Right lobe of liver (tissue), 4 donors: ENCODE results near the gene PTCH2.

Source experiments
- POLR2A ChIP-seq: fragments of 450-650 bp; IDR thresholded peaks from one replicate; pipeline ENCODE4 v1.6.1; 2017; ENCODE audit warnings: antibody characterized with exemption, mild to moderate bottlenecking
- TF ChIP-seq, protein P1 (sequence below), 4 donors: fragments of 200-600 bp in 3 of 4; fragments of 450-650 bp in 1 of 4; IDR thresholded peaks; one replicate each; pipeline versions ENCODE4 v1.5.1 to v1.8.0; 2016 to 2022; ENCODE audit warnings: antibody characterized with exemption in 4 of 4, mild to moderate bottlenecking in 2 of 4
- donor health status: DM: no; HTN: no; CAD: no.
- donor health status: DM: no; HTN: no; CAD: no.
- donor health status: DM: no; HTN: yes; CAD: no.

DNA sequence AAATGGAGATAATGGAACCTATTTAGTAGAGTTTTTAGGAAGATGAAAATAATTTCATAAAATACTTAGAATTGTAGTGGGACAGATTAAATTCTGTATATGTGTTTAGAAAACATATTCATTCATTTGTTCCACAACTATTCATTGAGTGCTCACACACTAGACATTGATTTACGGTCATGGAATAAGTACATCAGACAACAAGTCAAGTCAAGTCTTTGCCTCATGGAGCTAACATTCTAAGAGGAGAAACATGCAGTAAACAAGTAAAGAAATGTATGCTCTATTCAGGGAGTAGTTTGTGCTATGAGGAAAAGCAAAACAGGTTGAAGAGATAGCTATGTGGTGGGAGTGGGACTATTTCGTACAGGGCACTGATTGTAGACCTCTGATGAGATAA lies 25.7 kb downstream of the PTCH2 start:
- TF ChIP-seq, protein P1, sequence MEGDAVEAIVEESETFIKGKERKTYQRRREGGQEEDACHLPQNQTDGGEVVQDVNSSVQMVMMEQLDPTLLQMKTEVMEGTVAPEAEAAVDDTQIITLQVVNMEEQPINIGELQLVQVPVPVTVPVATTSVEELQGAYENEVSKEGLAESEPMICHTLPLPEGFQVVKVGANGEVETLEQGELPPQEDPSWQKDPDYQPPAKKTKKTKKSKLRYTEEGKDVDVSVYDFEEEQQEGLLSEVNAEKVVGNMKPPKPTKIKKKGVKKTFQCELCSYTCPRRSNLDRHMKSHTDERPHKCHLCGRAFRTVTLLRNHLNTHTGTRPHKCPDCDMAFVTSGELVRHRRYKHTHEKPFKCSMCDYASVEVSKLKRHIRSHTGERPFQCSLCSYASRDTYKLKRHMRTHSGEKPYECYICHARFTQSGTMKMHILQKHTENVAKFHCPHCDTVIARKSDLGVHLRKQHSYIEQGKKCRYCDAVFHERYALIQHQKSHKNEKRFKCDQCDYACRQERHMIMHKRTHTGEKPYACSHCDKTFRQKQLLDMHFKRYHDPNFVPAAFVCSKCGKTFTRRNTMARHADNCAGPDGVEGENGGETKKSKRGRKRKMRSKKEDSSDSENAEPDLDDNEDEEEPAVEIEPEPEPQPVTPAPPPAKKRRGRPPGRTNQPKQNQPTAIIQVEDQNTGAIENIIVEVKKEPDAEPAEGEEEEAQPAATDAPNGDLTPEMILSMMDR (IDR thresholded peaks at IDR 0.05), result no peak
- no peak for TF ChIP-seq POLR2A
